Epithelial cell of umbilical artery (primary cell): ENCODE measurements around the gene FBXO7. TPM values are rescaled to one million over a fixed set of nuclear protein-coding genes. Genes with fewer than 3 reads are reported as not detected.

Experiments used
- total RNA-seq: library from RNA; depleted of rRNA; stranded (reverse); fragments of >200 nt; gene quantifications from 2 replicates; pipeline ENCODE4 v1.2.3, GENCODE V29; 2014

The FBXO7 gene
- 43.2 and 44.8 TPM in 2 replicates for total RNA-seq

GRCh38 chr22:32474635-32475467, at the start of gene FBXO7:
Gene FBXO7 (plus strand): TSS chr22:32474811. CDS start chr22:32475003, 192 bp downstream.

Other genes starting within 250 kb of the FBXO7 start
- 0.65 and 1.1 TPM in 2 replicates for gene SLC5A4, start 219.5 kb upstream of the FBXO7 start, total RNA-seq
- not detected in 2 replicates for gene RFPL3, start 116.9 kb upstream of the FBXO7 start, total RNA-seq
- 192 and 193 TPM in 2 replicates for gene RTCB, start 62.6 kb upstream of the FBXO7 start, total RNA-seq
- gene BPIFC, start 10.4 kb upstream of the FBXO7 start, total RNA-seq: not detected in 2 replicates